SK-N-SH treated with all-trans-retinoic acid at 6 μM for 48 hours (cell line): ENCODE data around the gene FTO.

Experiments
- ARNTL ChIP-seq: fragments of 450-650 bp; formaldehyde crosslinking; IDR thresholded peaks from 2 replicates; pipeline ENCODE4 v1.5.0; 2020; ENCODE audit warnings: low read depth, mild to moderate bottlenecking, moderate library complexity, borderline replicate concordance
- ZNF8 ChIP-seq: fragments of 450-650 bp; formaldehyde crosslinking; IDR thresholded peaks from 2 replicates; pipeline ENCODE4 v1.5.0; 2020; ENCODE audit warnings: mild to moderate bottlenecking, moderate library complexity
- TF ChIP-seq, protein P1 (sequence below): fragments of 250-450 bp; sonication (Bioruptor Pico); IDR thresholded peaks from 2 replicates; pipeline ENCODE4 v1.8.0; 2020; ENCODE audit warnings: mild to moderate bottlenecking, moderate library complexity, borderline replicate concordance

GRCh38 chr16:54140057-54140787 lies 436.3 kb downstream of the FTO start:
- TF ChIP-seq ZNF8 (CRISPR knock-in tag) = no peak
- TF ChIP-seq ARNTL = no peak
- TF ChIP-seq, protein P1, sequence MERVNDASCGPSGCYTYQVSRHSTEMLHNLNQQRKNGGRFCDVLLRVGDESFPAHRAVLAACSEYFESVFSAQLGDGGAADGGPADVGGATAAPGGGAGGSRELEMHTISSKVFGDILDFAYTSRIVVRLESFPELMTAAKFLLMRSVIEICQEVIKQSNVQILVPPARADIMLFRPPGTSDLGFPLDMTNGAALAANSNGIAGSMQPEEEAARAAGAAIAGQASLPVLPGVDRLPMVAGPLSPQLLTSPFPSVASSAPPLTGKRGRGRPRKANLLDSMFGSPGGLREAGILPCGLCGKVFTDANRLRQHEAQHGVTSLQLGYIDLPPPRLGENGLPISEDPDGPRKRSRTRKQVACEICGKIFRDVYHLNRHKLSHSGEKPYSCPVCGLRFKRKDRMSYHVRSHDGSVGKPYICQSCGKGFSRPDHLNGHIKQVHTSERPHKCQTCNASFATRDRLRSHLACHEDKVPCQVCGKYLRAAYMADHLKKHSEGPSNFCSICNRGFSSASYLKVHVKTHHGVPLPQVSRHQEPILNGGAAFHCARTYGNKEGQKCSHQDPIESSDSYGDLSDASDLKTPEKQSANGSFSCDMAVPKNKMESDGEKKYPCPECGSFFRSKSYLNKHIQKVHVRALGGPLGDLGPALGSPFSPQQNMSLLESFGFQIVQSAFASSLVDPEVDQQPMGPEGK (CRISPR knock-in tag) = no peak
